ENCODE data around the gene AQP1. TPM values are rescaled to one million over a fixed set of nuclear protein-coding genes. Genes with fewer than 3 reads are reported as not detected.

The AQP1 gene
- total RNA-seq, 4 donors from 2014 or later: 21.3 to 98.3 (median 28.4) TPM

GRCh38 chr7:30974605-30975255 is 63.1 kb downstream of the AQP1 start:
- Histone ChIP-seq H3K4me3 (no peak overlapping the region), H3K36me3 (no peaks in the 10 kb centered on the region), H3K27me3 (no peaks in the 10 kb centered on the region), H3K9me3 (no peaks in the 10 kb centered on the region), H3K4me1 (peaks cover 0 to 8% (median 4%) of the 10 kb centered on the region in 4 donors), H3K27ac (no peak overlapping the region)
- in situ Hi-C loops (cut with MboI; ENCODE audit: low pct_ligation_motif_present in 1 of 4, low pct_unique_long_range_greater_than_20kb in 1 of 4, low sequenced_read_pairs in 3 of 4): loop anchor here (5.0 to 10.0 kb wide), 2 partner anchors 170 to 172 kb away; no protein-coding TSS in a partner anchor
- TF ChIP-seq CTCF (IDR thresholded peaks at IDR 0.05) (peak; percentile 65 to 86 (median 73)), EP300 (IDR thresholded peaks at IDR 0.05; ENCODE audit: low read depth) (no peak), POLR2A (IDR thresholded peaks at IDR 0.05) (no peak), POLR2AphosphoS5 (IDR thresholded peaks at IDR 0.05) (no peak)
- intact Hi-C loops (cut with DNase I; ENCODE audit: low total_unique reads): no loop called here
- DNase-seq: peak; percentile 77
- 15% methylated on average over 7 of the region's 7 CpGs; no CpG with 5 or more reads in 1 of the 2 donors for WGBS, 2 donors (ENCODE audit: low coverage in 1 of 2)

Other genes starting within 250 kb of the AQP1 start
- gene CRHR2, start 229.4 kb upstream of the AQP1 start, total RNA-seq: not detected
- 10 to 100 TPM in 1 of 4 donors, 1 to 10 TPM in 3; 3.8 to 15.5 (median 8.7) TPM for gene INMT, start 159.7 kb upstream of the AQP1 start, total RNA-seq
- gene MINDY4, start 140.4 kb upstream of the AQP1 start, total RNA-seq: 10 to 100 TPM in 1 of 4 donors, 1 to 10 TPM in 3; 4.6 to 14.1 (median 6.8) TPM
- gene GHRHR, start 52.1 kb downstream of the AQP1 start, total RNA-seq: not detected
- 1 to 10 TPM; 1.9 to 7.4 (median 3.4) TPM for gene ADCYAP1R1, start 140.5 kb downstream of the AQP1 start, total RNA-seq